T-helper 1 cell treated with Interleukin-12 subunit alpha and Interleukin-12 subunit beta and Interleukin-4 antibody, amounts not matched to agents 30 ng/mL and 1 ng/mL, for 36 hours (primary cell): ENCODE measurements around the gene AKR1C4. TPM values are rescaled to one million over a fixed set of nuclear protein-coding genes. Genes with fewer than 3 reads are reported as not detected.

Source experiments
- intact Hi-C: fragments of 100-400 bp; cut with micrococcal nuclease; formaldehyde crosslinking; loops from one replicate; pipeline ENCODE4 v1.15.1; 2024
- total RNA-seq: library from RNA; stranded (reverse); gene quantifications from 2 replicates; pipeline ENCODE4 v1.2.3, GENCODE V29; 2022

AKR1C4 gene
- total RNA-seq, 1 donor from 2014 or later = not detected

GRCh38 chr10:5265139-5265538 lies 68.5 kb downstream of the AKR1C4 start:
- intact Hi-C loops = no loop called here

GRCh38 chr10:5266351-5266750 lies 69.7 kb downstream of the AKR1C4 start:
- intact Hi-C loops = no loop called here

DNA sequence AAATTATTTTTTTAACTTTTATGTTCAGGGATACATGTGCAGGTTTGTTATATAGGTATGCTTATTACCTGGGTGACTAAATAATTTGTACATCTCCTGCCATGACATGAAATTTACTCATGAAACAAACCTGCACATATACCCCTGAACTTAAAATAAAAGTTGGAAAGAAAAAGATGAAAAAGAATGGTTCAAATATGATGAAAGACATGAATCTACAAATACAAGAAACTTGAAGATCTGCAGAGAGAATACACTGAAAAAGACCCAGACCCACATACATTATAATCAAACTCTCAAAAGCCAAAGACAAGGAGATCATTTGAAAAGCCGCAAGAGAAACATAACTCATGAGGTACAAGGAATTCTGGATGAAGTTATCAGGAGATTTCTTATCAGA lies 70.2 kb downstream of the AKR1C4 start:
- intact Hi-C loops = no loop called here

DNA sequence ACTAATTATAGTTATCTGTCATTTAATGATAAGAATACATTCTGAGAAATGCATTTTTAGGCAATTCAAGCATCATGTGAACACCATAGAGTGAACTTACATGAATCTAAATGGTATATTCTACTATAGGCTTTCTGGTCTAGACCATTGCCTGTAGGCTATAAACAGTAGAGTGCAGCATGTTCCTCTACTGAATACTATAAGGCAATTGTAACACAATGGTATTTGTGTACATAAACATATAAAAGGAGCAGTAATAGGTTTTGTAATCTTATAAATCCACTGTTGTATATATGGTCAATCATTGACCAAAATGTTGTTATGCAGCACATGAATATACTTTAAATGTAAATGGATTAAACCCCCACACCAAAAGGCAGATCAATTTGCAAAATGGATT lies 71.6 kb downstream of the AKR1C4 start:
- intact Hi-C loops = no loop called here

Other genes with a start within 250 kb of the AKR1C4 start
- 1.3 and 1.4 TPM in 2 replicates for gene AKR1C1, start 233.4 kb upstream of the AKR1C4 start, total RNA-seq
- gene AKR1C2, start 193.0 kb upstream of the AKR1C4 start, total RNA-seq = not detected in 2 replicates
- gene AKR1C3, start 102.4 kb upstream of the AKR1C4 start, total RNA-seq = 2.9 and 4.9 TPM in 2 replicates
- gene AKR1C8, start 11.7 kb upstream of the AKR1C4 start, total RNA-seq = 1.4 and 1.9 TPM in 2 replicates
- gene UCN3, start 168.1 kb downstream of the AKR1C4 start, total RNA-seq = not detected in 2 replicates
- not detected in 2 replicates for gene TUBAL3, start 208.0 kb downstream of the AKR1C4 start, total RNA-seq
- 36.3 and 41.8 TPM in 2 replicates for gene NET1, start 215.7 kb downstream of the AKR1C4 start, total RNA-seq